Measurements from ENCODE around the gene ACVR1.

Gene ACVR1

GRCh38 chr2:157868993-157869392 lies 7.1 kb downstream of the ACVR1 start:
- DNase-seq (ENCODE audit: extremely low read depth, low read depth) = no peak
- no peak for TF ChIP-seq CTCF (IDR thresholded peaks at IDR 0.05; ENCODE audit: low read depth, low read length)

GRCh38 chr2:157867703-157868102 lies 8.4 kb downstream of the ACVR1 start:
- no peak for TF ChIP-seq CTCF (IDR thresholded peaks at IDR 0.05; ENCODE audit: low read depth, low read length)
- no peak for DNase-seq (ENCODE audit: extremely low read depth, low read depth)

- DNase-seq (ENCODE audit: extremely low read depth, low read depth) = no peak
- no peak for TF ChIP-seq CTCF (IDR thresholded peaks at IDR 0.05; ENCODE audit: low read depth, low read length)
Measured at GRCh38 chr2:157866666-157867642, 9.2 kb downstream of the ACVR1 start.

GRCh38 chr2:157866202-157866601 lies 9.9 kb downstream of the ACVR1 start:
- DNase-seq (ENCODE audit: extremely low read depth, low read depth) = no peak
- no peak for TF ChIP-seq CTCF (IDR thresholded peaks at IDR 0.05; ENCODE audit: low read depth, low read length)

GRCh38 chr2:157864857-157865430 lies 11.2 kb downstream of the ACVR1 start:
- TF ChIP-seq CTCF (IDR thresholded peaks at IDR 0.05; ENCODE audit: low read depth, low read length) = no peak
- DNase-seq (ENCODE audit: extremely low read depth, low read depth) = no peak

- no peak for DNase-seq (ENCODE audit: extremely low read depth, low read depth)
- no peak for TF ChIP-seq CTCF (IDR thresholded peaks at IDR 0.05; ENCODE audit: low read depth, low read length)
Measured at GRCh38 chr2:157858846-157859245, 17.3 kb downstream of the ACVR1 start.

- no peak for TF ChIP-seq CTCF (IDR thresholded peaks at IDR 0.05; ENCODE audit: low read depth, low read length)
Measured at GRCh38 chr2:157857881-157858280, 18.2 kb downstream of the ACVR1 start.

More at GRCh38 chr2:157857881-157858280, 18.2 kb downstream of the ACVR1 start:
- no peak for DNase-seq (ENCODE audit: extremely low read depth, low read depth)
